ENCODE measurements around the gene PRDM15. TPM values are rescaled to one million over a fixed set of nuclear protein-coding genes. Genes with fewer than 3 reads are reported as not detected.
A peak's percentile ranks its signal among the peaks of the same experiment; 100 is the strongest.

Gene PRDM15
- total RNA-seq, 1 donor from 2014 or later: 10.2 TPM

GRCh38 chr21:41780337-41781049 lies 98.7 kb downstream of the PRDM15 start:
- Mint-ChIP-seq H3K4me3 (ENCODE audit: unreplicated experiment) (no peak overlapping the region), H3K9me3 (ENCODE audit: unreplicated experiment) (no peaks in the 10 kb centered on the region), H3K27ac (ENCODE audit: unreplicated experiment) (no peak overlapping the region), H3K36me3 (ENCODE audit: unreplicated experiment) (no peaks in the 10 kb centered on the region), H3K27me3 (ENCODE audit: unreplicated experiment) (peaks cover 6% of the 10 kb centered on the region), H3K4me1 (ENCODE audit: low read depth, unreplicated experiment) (peaks cover 6% of the 10 kb centered on the region)
- no peak for TF ChIP-seq CTCF (IDR thresholded peaks at IDR 0.05; ENCODE audit: partially characterized antibody, unreplicated experiment)
- no peak for DNase-seq

- DNase-seq: no peak
- peaks cover 7% of the 10 kb centered on the region for H3K27me3 Mint-ChIP-seq (ENCODE audit: unreplicated experiment)
- H3K4me3 Mint-ChIP-seq (ENCODE audit: unreplicated experiment): no peak overlapping the region
- TF ChIP-seq CTCF (IDR thresholded peaks at IDR 0.05; ENCODE audit: partially characterized antibody, unreplicated experiment): no peak
- peaks cover 6% of the 10 kb centered on the region for H3K4me1 Mint-ChIP-seq (ENCODE audit: low read depth, unreplicated experiment)
- H3K27ac Mint-ChIP-seq (ENCODE audit: unreplicated experiment): no peak overlapping the region
- H3K9me3 Mint-ChIP-seq (ENCODE audit: unreplicated experiment): no peaks in the 10 kb centered on the region
- H3K36me3 Mint-ChIP-seq (ENCODE audit: unreplicated experiment): peaks cover 2% of the 10 kb centered on the region
These were observed 99.5 kb downstream of the PRDM15 start for GRCh38 chr21:41779659-41780058.

- peaks cover 6% of the 10 kb centered on the region for H3K4me1 Mint-ChIP-seq (ENCODE audit: low read depth, unreplicated experiment)
- H3K36me3 Mint-ChIP-seq (ENCODE audit: unreplicated experiment): peaks cover 4% of the 10 kb centered on the region
- no peak for TF ChIP-seq CTCF (IDR thresholded peaks at IDR 0.05; ENCODE audit: partially characterized antibody, unreplicated experiment)
- H3K27ac Mint-ChIP-seq (ENCODE audit: unreplicated experiment): no peak overlapping the region
- H3K9me3 Mint-ChIP-seq (ENCODE audit: unreplicated experiment): no peaks in the 10 kb centered on the region
- no peak overlapping the region for H3K4me3 Mint-ChIP-seq (ENCODE audit: unreplicated experiment)
- no peak for DNase-seq
- H3K27me3 Mint-ChIP-seq (ENCODE audit: unreplicated experiment): peaks cover 7% of the 10 kb centered on the region
These were observed 100.1 kb downstream of the PRDM15 start for GRCh38 chr21:41778930-41779600.

- no peak overlapping the region for H3K27ac Mint-ChIP-seq (ENCODE audit: unreplicated experiment)
- peak overlapping the region; percentile 34 for H3K4me3 Mint-ChIP-seq (ENCODE audit: unreplicated experiment)
- H3K4me1 Mint-ChIP-seq (ENCODE audit: low read depth, unreplicated experiment): peaks cover 6% of the 10 kb centered on the region
- no peaks in the 10 kb centered on the region for H3K9me3 Mint-ChIP-seq (ENCODE audit: unreplicated experiment)
- TF ChIP-seq CTCF (IDR thresholded peaks at IDR 0.05; ENCODE audit: partially characterized antibody, unreplicated experiment): peak; percentile 88
- DNase-seq: peak; percentile 90
- peaks cover 4% of the 10 kb centered on the region for H3K36me3 Mint-ChIP-seq (ENCODE audit: unreplicated experiment)
- peaks cover 7% of the 10 kb centered on the region for H3K27me3 Mint-ChIP-seq (ENCODE audit: unreplicated experiment)
These were observed 101.0 kb downstream of the PRDM15 start for GRCh38 chr21:41777951-41778815.
